GM21390 (cell line): ENCODE results near the gene RIPOR2.
"Not testable (repeated sequence)": the region's sequence is repeated elsewhere in the genome, so short reads cannot be mapped to it uniquely, and the experiment has no call there.

Experiments used
- ATAC-seq: cut with Tn5 transposase; IDR thresholded peaks from one replicate; pipeline ENCODE4 v1.9.1; 2021; ENCODE audit not compliant: unreplicated experiment

The RIPOR2 gene

GRCh38 chr6:24877747-24878146, 58.0 kb downstream of the RIPOR2 start:
- not testable (repeated sequence) for ATAC-seq

DNA sequence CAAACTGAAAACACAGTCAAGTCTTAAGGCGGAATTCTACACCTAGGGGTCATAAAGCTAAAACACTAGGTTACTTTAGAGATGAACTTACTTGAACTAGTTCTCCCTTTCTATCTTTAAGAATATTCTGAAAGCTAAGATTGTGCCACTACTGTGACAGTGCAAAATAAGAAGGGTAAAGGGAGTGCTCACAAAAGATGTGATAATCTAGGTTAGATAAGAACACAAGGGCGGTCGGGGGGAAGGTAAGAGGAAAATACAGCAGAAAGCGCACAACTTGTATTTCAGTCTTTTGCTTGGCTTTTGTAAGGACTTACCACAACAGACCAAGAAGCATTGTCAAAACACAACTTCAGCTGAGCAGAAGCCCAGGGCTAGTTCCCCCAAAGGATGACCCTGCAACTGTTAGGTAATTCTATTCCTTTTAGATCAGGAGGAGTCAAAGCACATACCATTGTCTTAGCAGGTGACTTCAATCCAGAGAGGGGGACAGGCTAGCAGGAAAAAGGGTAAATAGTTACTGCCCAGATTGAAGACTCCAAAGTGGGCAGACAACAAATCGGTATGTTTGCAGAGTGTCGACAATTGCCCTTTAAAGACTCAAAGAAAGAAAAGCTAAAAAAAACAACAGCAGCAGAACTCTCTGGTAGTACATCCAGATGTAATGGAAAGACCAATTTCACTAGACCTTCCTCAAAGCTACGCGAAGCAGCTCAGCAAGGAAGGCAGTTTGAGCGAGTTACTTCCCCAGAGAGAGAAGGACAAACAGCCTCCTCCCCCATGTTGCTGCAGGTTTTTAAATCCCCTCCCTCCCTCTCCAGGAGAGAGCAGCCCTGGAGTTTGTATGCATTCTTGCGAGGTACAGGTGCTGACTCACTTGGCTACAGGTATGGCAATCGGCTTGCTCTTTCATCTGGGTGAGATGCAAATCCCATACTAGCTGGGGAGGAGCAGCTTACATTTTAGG, 59.0 kb downstream of the RIPOR2 start:
- ATAC-seq = no peak

- no peak for ATAC-seq
Observed at GRCh38 chr6:24875534-24875901, 60.2 kb downstream of the RIPOR2 start.

DNA sequence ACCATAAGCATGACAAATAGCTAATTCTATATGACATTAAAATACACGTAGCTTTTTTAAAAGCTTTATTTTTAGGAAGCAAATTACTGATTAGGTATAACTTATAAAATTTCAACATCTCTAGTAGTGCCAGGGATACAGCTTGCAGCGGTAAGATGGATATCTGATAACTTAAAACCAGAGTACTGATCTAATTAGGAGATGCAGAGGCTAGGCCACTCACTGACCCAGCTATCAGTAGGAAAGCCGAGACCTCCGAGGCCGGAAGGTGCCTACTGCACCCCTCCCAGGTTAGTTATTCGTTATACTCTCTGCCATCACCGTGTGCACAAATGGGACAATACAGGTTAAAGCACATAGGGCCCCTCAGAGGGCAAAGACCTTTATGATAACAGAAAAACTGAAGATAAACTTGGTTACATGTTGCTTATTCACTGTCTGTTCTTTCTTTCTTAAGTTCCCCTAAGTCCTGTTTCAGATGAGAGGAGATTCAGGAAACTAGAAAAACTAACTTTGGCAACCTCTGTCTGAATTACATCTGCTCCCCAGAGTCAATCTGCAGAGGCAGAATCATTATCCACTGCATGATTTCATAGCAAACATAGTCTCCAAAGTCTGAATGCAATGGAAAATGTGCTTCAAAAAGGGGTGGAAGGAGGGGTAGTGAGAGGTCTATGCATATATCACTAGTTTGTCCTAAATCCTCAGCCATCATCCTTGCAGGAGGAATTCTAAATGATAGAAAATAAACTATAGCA, 60.8 kb downstream of the RIPOR2 start:
- ATAC-seq = no peak

- ATAC-seq = no peak
Observed at GRCh38 chr6:24874128-24874527, 61.6 kb downstream of the RIPOR2 start.

- ATAC-seq = no peak
Observed at GRCh38 chr6:24872779-24873178, 63.0 kb downstream of the RIPOR2 start.

GRCh38 chr6:24868765-24869164, 67.0 kb downstream of the RIPOR2 start:
- no peak for ATAC-seq

- ATAC-seq = no peak
Observed at GRCh38 chr6:24867104-24867703, 68.6 kb downstream of the RIPOR2 start.

DNA sequence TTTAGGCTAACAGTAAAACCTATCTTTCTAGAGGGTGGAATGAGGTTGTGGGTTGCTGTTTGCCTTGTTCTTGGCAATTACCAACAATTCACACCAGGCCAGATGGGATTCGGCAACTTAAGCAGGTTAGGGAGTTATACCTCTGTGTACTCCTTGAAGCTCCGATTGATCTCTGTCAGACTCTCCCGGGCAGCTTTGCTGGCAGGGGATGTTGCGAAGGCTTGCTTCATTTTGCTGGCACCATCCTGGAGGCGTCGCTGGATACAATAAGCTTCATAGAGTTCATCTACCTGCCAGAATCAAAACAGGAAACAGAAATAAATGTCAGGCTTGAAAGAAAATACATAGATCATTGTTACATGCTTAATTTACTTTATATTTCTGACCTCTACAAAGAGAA, 70.6 kb downstream of the RIPOR2 start:
- no peak for ATAC-seq

GRCh38 chr6:24864343-24864742, 71.4 kb downstream of the RIPOR2 start:
- ATAC-seq = no peak

DNA sequence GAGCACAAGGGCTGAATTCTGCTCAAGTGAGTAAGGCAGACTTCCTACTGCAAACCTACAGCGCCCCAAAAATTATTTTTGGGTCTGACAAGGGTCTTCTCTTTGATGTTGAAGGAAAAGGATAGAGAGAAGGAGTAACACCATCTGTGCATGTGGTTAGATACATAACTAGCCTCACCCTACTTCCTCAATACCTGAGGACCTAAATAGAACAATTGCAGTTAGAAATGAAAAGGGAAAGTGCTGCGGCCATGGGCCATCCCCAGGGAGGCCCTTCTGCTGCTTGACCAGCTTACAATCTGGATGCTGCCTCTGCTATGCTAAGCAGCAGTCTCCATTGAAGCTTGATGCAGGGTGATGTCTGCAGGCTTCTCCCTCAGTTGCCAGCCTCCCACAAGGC, 73.8 kb downstream of the RIPOR2 start:
- peak; percentile 78 for ATAC-seq

- ATAC-seq = no peak
Observed at GRCh38 chr6:24859608-24860200, 76.1 kb downstream of the RIPOR2 start.

- no peak for ATAC-seq
Observed at GRCh38 chr6:24859132-24859531, 76.6 kb downstream of the RIPOR2 start.

DNA sequence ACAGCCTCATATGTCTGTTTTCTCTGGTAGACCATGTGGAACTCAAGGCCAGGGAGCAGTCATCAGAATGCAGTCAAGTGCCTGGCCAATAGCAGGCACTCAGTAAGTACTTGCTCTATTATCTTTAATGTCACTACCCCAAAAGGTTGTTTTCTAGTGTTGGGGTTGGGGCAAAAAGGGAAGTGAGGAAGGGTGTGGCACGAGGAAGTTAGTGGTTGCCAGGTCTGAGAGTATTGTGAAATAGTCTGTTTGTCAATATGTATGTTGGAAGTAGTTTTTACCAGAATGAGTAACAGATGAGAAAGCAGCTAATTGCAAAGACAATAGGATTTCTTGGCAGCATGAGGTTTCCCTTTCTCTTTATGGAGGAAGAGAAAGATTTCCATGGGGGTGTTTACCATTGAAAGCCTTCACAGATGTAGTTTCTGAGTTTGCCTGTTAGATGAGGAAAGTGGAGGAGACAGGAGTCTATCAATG, 77.5 kb downstream of the RIPOR2 start:
- ATAC-seq = peak; percentile 65

- ATAC-seq = no peak
Observed at GRCh38 chr6:24856901-24857670, 78.7 kb downstream of the RIPOR2 start.

- no peak for ATAC-seq
Observed at GRCh38 chr6:24856246-24856599, 79.5 kb downstream of the RIPOR2 start.

DNA sequence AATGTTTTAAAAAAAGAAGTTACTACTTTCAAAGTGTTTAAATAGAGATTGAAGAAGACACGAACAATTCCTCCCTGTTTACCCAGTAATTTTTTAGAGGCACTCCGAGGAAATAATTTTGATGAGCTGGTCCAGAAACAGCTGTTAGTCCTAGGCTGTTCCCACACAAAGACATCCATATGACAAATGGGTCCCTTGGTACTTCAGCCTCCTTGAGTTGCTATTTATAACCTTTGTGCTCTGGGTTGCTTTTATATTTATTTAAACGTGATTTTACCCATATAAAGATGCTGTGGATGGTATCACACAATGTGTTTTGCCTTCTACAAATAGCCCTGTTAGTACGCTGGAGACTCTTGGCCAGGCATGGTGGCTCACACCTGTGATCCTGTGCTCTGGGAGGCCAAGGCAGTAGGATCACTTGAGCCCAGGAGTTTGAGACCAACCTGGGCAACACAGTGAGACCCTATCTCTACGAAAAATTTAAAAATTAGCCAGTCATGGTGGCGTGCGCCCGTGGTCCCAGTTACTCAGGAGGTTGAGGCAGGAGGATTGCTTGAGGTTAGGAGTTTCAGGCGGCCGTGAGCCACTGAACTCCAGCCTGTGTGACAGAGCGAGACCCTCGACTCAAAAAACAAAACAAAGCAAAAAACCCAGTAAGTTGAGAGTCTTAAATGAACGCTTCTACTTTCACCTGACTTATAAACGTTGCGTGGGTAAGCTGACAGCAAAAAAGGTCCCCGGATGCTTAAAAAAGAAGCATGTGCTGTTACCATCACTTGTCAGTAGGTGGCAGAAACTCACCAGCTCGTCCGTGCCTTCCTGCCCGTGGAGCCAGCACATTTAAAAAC, 80.1 kb downstream of the RIPOR2 start:
- ATAC-seq = peak; percentile 44

DNA sequence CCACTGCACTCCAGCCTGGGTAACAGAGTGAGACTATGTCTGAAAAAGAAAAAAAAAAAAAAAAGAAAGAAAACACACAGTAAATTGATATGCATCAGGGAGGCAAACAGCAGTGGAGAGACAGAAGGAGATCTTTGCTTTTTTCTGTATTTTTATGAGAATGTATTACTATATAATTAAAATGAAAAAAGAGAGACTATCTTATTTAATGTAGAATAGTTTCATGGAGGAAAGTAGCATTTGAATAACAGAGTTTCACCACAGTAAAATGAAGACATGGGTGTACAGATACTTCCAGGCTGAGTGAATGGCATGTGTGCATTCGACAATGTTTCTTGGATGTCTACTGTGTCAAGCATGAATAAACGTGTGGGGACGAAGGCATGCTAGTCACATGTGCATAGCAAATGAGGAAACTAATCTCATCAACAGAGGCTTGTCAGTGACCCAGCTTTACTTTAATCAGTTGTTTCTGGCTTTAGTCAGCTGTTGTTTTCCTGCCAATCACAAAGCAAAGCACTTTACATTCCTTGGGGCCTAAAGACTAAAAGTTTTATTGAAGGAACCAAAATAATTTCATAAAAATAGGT, 81.6 kb downstream of the RIPOR2 start:
- no peak for ATAC-seq

GRCh38 chr6:24851086-24851485, 84.7 kb downstream of the RIPOR2 start:
- no peak for ATAC-seq
